Kidney epithelial cell (primary cell): Measurements from ENCODE around the gene ABRAXAS1. TPM values are rescaled to one million over a fixed set of nuclear protein-coding genes. Genes with fewer than 3 reads are reported as not detected.

Source experiments
- total RNA-seq: library from RNA; depleted of rRNA; stranded (reverse); fragments of >200 nt; gene quantifications from 2 replicates; pipeline ENCODE4 v1.2.3, GENCODE V29; 2015

ABRAXAS1 gene
- total RNA-seq, 1 donor from 2014 or later = 17.8 TPM

Other genes starting within 250 kb of the ABRAXAS1 start
- gene COQ2, start 200.3 kb downstream of the ABRAXAS1 start, total RNA-seq = 9.4 and 9.5 TPM in 2 replicates
- gene HPSE, start 150.3 kb downstream of the ABRAXAS1 start, total RNA-seq = 0.21 and 1.3 TPM in 2 replicates
- gene HELQ, start 29.3 kb downstream of the ABRAXAS1 start, total RNA-seq = 8.8 and 12.7 TPM in 2 replicates
- 22.7 and 25.3 TPM in 2 replicates for gene MRPS18C, start 29.0 kb downstream of the ABRAXAS1 start, total RNA-seq
- gene GPAT3, start 51.0 kb upstream of the ABRAXAS1 start, total RNA-seq = 8.2 and 9.1 TPM in 2 replicates